ENCODE measurements around the gene CDC16.
A peak's percentile ranks its signal among the peaks of the same experiment; 100 is the strongest.

Gene CDC16

GRCh38 chr13:114222461-114222968 is 12.2 kb upstream of the CDC16 start:
- Histone ChIP-seq H3K9ac (ENCODE audit: low read depth, low read length, poor library complexity, severe bottlenecking) (no peak overlapping the region), H3K27me3 (ENCODE audit: insufficient read depth, low read length, poor library complexity, severe bottlenecking) (no peaks in the 10 kb centered on the region), H3K4me3 (ENCODE audit: low read length, poor library complexity, severe bottlenecking) (no peak overlapping the region), H2AFZ (ENCODE audit: low read length) (no peak overlapping the region), H4K20me1 (ENCODE audit: insufficient read depth, low read length, poor library complexity, severe bottlenecking) (no peaks in the 10 kb centered on the region), H3K79me2 (ENCODE audit: insufficient read depth, low read length) (no peaks in the 10 kb centered on the region), H3K36me3 (ENCODE audit: insufficient read depth, low read length) (no peaks in the 10 kb centered on the region), H3F3A (ENCODE audit: low read depth) (no peaks in the 10 kb centered on the region), H3K9me2 (replicated peaks; ENCODE audit: low read depth, low read length) (no peaks in the 10 kb centered on the region), H3K4me1 (ENCODE audit: insufficient read depth, low read length, poor library complexity, severe bottlenecking) (peaks cover 63% of the 10 kb centered on the region), H3K9me3 (ENCODE audit: insufficient read depth, low read depth, low read length) (no peaks in the 10 kb centered on the region), H3K4me2 (ENCODE audit: low read depth, low read length, poor library complexity, severe bottlenecking) (no peak overlapping the region)
- TF ChIP-seq EZH2phosphoT487 (IDR thresholded peaks at IDR 0.05; ENCODE audit: borderline replicate concordance) (no peak), CTCF (conservative IDR thresholded peaks at IDR 0.05; ENCODE audit: low read length) (no peak)

- Histone ChIP-seq H3K79me2 (ENCODE audit: insufficient read depth, low read length) (no peaks in the 10 kb centered on the region), H3K4me3 (ENCODE audit: low read length, poor library complexity, severe bottlenecking) (no peak overlapping the region), H4K20me1 (ENCODE audit: insufficient read depth, low read length, poor library complexity, severe bottlenecking) (no peaks in the 10 kb centered on the region), H3K9me2 (replicated peaks; ENCODE audit: low read depth, low read length) (no peaks in the 10 kb centered on the region), H3K4me2 (ENCODE audit: low read depth, low read length, poor library complexity, severe bottlenecking) (no peak overlapping the region), H3K9me3 (ENCODE audit: insufficient read depth, low read depth, low read length) (no peaks in the 10 kb centered on the region), H3K36me3 (ENCODE audit: insufficient read depth, low read length) (no peaks in the 10 kb centered on the region), H3K9ac (ENCODE audit: low read depth, low read length, poor library complexity, severe bottlenecking) (no peak overlapping the region), H3F3A (ENCODE audit: low read depth) (no peaks in the 10 kb centered on the region), H3K4me1 (ENCODE audit: insufficient read depth, low read length, poor library complexity, severe bottlenecking) (peaks cover 60% of the 10 kb centered on the region), H2AFZ (ENCODE audit: low read length) (no peak overlapping the region), H3K27me3 (ENCODE audit: insufficient read depth, low read length, poor library complexity, severe bottlenecking) (no peaks in the 10 kb centered on the region)
- TF ChIP-seq CTCF (conservative IDR thresholded peaks at IDR 0.05; ENCODE audit: low read length): no peak
- TF ChIP-seq EZH2phosphoT487 (IDR thresholded peaks at IDR 0.05; ENCODE audit: borderline replicate concordance): no peak
Observed at GRCh38 chr13:114224201-114224600, 10.5 kb upstream of the CDC16 start.

GRCh38 chr13:114225610-114226009 is 9.1 kb upstream of the CDC16 start:
- Histone ChIP-seq H4K20me1 (ENCODE audit: insufficient read depth, low read length, poor library complexity, severe bottlenecking) (no peaks in the 10 kb centered on the region), H3K9me3 (ENCODE audit: insufficient read depth, low read depth, low read length) (no peaks in the 10 kb centered on the region), H3K9me2 (replicated peaks; ENCODE audit: low read depth, low read length) (no peaks in the 10 kb centered on the region), H3K4me3 (ENCODE audit: low read length, poor library complexity, severe bottlenecking) (no peak overlapping the region), H2AFZ (ENCODE audit: low read length) (no peak overlapping the region), H3F3A (ENCODE audit: low read depth) (no peaks in the 10 kb centered on the region), H3K4me1 (ENCODE audit: insufficient read depth, low read length, poor library complexity, severe bottlenecking) (peaks cover 47% of the 10 kb centered on the region), H3K27me3 (ENCODE audit: insufficient read depth, low read length, poor library complexity, severe bottlenecking) (no peaks in the 10 kb centered on the region), H3K36me3 (ENCODE audit: insufficient read depth, low read length) (no peaks in the 10 kb centered on the region), H3K9ac (ENCODE audit: low read depth, low read length, poor library complexity, severe bottlenecking) (peak overlapping the region; percentile 22), H3K4me2 (ENCODE audit: low read depth, low read length, poor library complexity, severe bottlenecking) (peak overlapping the region; percentile 59), H3K79me2 (ENCODE audit: insufficient read depth, low read length) (no peaks in the 10 kb centered on the region)
- no peak for TF ChIP-seq CTCF (conservative IDR thresholded peaks at IDR 0.05; ENCODE audit: low read length)
- TF ChIP-seq EZH2phosphoT487 (IDR thresholded peaks at IDR 0.05; ENCODE audit: borderline replicate concordance): no peak

Measured in Loucy (cell line).